MV-4-11 (cell line): ENCODE data around the gene ANKRD40CL.
"Not testable (repeated sequence)": the region's sequence is repeated elsewhere in the genome, so short reads cannot be mapped to it uniquely, and the experiment has no call there.

Experiments used
- DNase-seq: peaks from one replicate; lab custom pipeline; 2025; lab: John Stamatoyannopoulos, UW

The ANKRD40CL gene

DNA sequence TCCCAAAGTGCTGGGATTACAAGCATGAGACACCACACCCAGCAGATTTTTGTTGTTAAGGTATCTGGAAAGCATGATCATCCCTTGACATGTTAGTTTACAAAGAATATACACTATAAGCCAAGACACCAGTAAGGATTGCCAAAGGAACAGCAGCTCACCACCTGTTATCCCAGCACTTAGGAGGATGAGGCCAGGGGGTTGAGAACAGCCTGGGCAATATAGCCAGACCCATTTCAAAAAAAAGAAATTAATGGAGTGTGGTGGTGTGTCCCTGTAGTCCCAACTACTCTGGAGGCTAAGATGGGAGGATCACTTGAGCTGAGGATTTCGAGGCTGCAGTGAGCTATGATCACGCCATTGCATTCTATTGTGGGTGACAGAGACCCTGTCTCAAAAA lies 5.1 kb downstream of the ANKRD40CL start:
- no peak for DNase-seq

DNA sequence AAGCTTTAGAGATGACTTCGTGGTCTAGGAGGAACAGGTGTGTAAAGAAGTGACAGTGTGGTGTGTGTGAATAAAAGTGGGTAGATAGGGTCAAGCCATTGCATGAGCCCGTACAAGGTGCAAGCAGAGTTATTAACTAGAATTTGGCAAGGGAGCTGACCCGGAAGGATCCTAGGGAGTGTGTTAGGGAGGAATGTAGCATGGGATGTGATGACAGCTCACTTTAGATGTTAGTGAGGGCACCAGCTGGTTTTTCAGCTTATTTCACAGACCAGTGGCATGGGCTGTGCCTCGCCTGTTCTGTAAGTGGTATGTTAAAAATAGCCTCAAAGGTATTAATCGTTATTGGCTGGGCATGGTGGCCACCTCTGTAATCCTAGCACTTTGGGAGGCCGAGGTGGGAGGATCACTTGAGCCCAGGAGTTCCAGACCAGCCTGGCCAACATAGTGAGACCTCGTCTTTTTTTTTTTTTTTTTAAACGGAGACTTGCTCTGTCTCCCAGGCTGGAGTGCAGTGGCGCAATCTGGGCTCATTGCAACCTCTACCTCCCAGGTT lies 8.3 kb downstream of the ANKRD40CL start:
- no peak for DNase-seq

DNA sequence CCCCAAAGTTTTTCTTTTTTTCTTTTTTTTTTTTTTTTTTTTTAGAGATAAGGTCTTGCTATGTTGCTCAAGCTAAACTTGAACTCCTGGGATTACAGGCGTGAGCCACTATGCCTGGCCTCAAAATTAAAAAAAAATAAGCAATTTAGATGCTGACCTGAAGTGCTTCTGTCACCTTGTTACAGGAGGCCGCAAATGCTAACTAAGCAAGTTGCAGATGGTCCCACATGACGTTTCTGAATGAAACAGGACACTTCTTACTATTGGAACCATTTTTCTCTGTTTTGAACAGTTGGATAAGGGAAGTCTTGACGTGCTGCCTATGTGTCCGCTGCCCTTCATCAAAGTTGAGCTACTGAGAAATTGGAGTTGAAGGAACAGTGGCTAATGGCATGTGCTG lies 8.8 kb downstream of the ANKRD40CL start:
- no peak for DNase-seq

DNA sequence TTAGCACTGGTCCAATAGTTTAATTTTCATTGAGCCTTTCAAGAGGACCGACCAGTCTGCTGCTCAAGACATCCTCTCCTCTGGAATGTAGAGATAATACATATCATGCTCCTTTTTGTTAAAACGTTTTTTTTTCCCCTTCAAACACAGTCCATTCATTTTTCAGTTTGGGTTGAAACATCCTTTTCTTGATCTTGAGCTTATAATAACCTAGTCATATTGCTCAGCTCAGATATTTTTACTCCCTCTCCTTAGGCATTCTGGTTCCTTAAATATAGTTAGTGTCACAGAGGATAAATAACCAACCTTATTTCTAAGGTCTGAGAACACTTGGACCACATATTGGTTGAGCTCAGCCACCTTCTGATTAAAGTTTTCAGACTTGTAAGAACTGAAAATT lies 12.8 kb downstream of the ANKRD40CL start:
- no peak for DNase-seq

DNA sequence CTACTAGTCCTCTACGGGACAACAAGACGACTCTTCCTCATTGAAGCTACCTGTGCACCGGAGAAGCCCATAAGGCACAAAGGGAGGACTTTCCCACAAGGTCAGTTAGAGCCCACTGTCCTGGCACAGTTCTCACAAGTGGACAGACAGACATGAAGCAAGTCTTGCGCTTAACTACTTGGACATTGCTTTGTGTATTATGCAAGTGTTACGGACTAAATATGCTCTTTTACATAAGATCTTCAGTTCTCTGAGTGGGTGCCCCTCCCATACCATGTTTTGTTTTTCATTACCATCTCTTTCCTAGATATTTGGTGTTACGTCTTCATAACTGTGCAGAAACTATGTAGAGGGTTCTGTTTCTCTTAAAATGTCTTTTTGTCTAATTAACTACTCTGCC lies 18.1 kb downstream of the ANKRD40CL start:
- no peak for DNase-seq

DNA sequence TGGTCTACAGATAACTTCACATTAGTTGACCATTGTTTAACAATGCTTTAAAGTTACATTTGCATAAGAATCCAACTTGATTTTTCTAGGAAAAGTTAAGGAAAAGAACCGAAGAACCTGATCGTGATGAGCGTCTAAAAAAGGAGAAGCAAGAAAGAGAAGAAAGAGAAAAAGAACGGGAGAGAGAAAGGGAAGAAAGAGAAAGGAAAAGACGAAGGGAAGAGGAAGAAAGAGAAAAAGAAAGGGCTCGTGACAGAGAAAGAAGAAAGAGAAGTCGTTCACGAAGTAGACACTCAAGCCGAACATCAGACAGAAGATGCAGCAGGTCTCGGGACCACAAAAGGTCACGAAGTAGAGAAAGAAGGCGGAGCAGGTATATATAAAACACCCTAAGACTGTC lies 21.7 kb downstream of the ANKRD40CL start:
- DNase-seq: no peak

DNA sequence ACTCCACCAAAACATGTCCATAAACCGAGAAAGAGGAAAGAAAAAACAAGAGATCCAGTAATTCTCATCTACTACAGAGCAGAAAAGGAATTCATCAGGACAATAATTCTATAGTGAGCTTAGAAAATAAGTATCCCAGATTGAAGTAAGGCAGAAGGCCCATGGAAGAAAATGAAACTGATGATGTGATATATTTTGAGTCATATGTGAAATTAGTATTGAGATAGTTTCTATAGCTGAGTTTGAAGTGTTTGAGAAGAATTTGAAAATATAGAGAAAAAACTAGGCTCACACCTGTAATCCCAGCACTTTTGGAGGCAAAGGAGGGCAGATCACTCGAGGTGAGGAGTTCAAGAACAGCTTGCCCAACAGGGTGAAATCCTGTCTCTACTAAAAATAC lies 28.2 kb downstream of the ANKRD40CL start:
- DNase-seq: no peak

DNA sequence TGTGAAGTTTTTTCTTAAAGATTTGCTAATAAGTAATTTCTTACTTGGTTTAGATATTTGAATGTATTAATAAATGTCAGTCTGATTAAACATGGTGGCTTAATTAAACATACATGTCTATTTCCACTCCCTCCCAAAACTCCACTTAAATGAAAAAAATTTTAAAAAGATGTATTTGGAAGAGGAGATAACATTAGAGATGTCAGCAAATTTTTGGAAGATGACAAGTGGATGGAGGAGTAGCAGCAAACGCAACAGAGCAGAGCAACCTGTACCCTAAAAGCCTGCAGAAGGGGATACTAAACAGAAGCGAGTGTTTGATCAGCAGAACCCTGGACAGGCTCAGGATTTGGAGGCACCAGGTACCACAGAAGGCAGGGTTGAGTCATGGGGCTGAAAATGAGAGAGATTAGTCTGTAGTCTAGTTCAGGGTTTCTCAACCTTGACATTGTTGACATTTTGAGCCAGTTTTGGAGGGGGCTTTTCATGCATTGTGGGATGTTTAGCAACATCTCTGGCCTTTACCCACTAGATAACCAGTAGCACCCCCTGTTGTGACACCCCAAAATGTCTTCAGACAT lies 30.1 kb downstream of the ANKRD40CL start:
- no peak for DNase-seq

DNA sequence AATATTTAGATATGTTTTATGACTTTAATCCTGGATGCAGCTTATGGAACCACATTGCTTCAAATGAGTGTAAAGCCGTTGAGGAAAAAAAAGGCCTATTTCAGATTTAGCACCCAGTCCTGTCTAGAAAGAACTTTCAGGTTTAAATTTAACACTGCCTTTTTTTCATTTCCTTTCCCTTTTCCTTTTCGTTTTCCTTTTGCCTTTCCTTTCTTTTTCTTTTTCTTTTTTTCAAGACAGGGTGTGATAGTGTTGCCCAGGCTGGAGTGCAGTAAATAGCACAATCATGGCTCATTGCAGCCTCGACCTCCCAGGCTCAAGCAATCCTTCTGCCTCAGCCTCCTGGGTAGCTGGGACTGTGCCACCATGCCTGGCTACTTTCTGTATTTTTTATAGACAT lies 32.0 kb downstream of the ANKRD40CL start:
- no peak for DNase-seq

DNA sequence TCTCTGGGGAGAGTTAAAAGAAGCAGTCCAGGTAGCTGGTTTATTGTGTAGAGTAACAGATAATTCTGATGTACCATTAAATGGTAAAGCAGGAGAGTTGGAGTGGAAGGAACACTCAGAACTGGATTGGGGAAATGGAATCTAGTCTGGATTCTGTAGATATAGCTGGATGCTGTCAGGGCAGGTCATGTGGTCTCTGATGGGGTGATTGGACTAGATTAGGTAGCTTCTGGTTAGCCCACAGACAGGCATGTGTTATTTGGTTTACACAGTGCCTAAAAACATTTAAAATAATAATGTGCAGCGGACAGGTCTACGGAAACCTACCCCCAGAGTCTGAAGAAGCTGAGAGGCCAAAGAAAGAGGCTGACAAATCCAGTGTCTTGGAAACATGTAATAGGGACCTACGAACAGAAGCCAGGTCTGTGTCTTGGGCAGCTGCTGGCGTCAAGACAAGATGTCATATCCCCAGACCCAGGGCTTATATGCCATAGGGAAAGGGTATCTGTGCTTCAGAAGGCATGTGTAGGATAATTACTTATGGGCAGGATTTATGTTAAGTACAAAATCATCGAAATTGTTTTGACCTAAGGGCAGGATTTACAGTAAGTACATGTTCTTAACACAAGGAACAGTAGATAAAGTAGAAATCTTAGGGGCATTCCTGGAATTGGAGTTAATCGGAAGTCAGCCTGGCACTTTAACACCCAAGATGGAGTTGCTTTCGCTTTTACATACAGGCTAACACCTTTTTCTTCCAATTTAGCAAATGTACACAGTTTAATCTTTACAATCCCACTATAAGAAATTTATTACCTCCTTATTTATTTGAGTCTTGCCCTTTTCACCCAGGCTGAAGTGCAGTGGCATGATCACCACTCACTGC lies 35.5 kb downstream of the ANKRD40CL start:
- no peak for DNase-seq

DNA sequence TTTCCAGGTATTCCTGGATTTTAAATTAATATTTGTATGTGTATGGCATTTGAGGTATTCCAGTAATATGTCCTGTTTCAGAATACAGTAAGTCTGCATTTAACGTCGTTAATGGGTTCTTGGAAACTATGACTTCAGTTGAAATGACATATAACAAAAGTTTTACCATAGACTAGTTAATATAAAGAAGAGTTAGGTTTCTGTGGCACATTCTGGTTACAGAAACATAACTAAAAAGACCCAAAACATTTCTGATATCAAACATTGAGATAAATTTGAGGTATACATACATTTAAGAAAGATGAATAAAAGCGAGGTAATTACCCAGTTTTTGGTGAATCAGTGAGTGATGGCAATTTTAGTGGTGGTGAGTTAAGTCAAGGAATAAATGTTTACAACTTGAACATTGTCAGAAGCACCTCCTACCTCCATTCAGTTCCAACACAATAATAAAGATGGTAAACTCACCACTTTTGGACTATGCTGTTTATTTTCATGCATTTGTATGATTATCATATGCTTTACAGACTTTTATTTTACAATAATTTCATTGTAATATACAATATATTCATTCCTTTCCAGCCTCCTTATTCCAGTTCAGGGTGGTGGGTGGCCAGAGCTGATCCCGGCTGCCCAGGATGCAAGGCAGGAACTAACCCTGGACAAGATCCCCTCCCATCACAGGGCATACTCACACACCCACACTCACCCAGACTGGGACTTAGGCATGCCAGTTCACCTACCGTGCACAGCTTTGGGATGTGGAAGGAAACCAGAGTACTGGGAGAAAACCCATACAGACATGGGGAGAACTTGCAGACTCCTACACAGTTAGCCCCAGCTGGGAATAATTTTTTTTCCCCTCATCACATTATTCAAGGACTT lies 38.2 kb downstream of the ANKRD40CL start:
- no peak for DNase-seq

DNA sequence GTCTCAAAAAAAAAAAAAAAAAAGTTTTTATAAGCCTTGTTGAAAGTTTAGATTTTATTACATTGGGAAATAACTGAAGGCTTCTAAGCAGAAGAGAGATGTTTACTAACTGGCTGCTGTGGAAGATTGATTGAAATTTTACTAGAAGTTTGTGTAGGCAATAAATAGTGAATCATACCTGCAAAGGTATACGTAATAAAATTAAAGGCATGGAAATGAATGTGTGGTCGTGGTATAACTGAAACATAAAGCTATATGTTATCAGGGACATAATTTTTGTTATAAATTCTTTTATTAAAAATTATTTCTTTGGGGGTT lies 39.2 kb downstream of the ANKRD40CL start:
- DNase-seq: no peak

DNA sequence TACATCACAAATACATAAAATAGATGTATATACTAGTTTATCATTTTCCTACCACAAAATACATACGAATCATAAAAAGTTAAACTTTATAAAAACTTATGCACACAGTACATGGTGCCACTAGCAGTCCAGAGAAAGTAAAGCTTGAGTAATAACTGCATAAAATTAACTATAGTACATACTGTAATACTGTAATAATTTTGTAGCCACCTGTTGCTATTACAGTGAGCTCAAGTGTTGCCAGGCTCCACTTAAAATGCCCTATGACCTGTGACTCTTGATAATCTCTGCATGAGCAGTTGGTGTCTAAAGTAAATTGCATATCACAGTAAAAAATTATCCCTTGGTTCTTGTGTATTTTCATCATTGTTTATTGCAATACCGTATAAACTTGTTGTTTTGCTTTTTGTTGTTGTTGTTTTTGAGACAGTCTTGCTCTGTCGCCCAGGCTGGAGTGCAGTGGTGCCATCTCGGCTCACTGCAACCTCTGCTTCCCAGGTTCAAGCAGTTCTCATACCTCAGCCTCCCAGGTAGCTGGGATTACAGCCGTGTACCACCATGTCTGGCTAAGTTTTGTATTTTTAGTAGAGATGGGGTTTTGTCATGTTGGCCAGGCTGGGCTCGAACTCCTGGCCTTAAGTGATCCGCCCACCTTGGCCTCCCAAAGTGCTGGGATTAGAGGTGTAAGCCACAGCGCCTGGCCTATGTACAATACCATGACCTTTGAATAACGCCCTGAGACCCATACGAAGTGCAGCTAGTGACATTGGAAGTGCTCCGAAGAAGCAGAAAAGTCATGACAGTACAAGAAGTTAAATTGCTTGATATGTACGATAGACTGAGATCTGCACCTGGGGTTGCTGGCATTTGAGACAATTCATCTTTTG lies 41.3 kb downstream of the ANKRD40CL start:
- DNase-seq: no peak

DNA sequence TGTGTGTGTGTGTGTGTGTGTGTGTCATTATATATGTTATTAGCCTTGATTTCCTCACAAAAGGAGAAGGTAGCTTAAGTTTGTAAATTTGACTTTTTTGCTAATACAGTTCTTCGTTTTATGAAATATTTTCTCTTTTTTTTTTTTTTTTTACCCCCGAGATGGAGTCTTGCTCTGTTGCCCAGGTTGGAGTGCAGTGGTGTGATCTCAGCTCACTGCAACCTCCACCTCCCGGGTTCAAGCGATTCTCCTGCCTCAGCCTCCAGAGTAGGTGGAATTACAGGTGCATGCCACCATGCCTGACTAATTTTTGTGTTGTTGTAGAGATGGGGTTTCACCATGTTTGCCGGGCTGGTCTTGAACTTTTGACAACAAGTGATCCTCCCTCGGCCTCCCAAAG lies 42.7 kb downstream of the ANKRD40CL start:
- not testable (repeated sequence) for DNase-seq

DNA sequence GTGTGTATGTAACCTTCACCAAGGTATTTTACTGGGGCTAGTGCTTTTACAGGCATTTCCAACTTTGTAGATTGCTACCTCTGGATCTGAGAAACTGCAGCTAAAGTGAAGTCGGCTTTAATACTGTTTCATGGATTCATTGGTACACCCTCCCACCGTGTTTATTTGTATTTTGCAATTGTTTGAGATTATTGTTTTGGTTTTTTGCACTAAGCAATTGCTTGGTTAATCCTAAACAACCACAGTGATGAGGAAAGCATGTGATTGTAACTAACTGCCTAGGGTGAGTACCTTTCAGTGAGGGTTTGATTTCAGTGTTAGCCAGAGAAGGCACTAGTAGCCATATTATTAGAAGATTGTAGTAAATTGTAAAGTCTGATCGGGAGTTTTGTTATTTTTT lies 44.6 kb downstream of the ANKRD40CL start:
- no peak for DNase-seq

DNA sequence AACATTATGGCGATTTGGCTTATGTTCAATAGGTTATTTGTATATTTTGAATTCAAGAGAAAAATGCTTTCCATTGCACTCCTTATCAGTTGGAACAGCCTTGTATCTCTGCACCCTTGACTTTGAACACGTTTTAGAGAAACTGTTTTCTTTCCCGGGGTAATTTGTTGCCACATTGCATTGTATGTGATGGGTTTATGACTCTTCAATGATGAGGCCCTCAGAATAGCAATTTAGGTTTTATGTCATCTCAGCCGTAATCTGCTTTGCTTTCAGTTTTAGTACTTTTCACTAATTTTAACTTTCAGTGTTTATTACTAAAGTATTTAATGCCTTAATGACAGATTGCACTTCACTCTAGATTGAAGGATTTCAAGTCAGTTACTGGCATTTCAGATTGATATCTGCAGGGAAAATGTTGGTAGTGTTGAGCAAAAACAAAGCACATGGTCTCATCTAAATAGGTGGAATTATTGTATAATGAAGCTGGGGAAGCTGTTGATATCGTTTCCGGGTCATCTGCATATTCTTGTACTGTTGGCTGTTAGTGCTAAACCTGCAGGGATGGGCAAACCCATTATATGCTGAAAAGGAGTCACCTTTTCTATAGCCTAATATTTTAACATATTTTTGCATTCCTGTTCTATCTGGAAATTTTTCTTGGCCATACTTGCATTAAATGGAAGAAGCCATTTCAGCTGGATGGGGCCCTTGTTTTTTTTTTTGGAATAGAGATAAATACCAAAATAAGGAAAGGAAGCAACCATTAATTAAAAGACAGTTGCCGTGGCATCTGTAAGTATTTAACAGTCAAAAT lies 45.9 kb downstream of the ANKRD40CL start:
- DNase-seq: no peak

DNA sequence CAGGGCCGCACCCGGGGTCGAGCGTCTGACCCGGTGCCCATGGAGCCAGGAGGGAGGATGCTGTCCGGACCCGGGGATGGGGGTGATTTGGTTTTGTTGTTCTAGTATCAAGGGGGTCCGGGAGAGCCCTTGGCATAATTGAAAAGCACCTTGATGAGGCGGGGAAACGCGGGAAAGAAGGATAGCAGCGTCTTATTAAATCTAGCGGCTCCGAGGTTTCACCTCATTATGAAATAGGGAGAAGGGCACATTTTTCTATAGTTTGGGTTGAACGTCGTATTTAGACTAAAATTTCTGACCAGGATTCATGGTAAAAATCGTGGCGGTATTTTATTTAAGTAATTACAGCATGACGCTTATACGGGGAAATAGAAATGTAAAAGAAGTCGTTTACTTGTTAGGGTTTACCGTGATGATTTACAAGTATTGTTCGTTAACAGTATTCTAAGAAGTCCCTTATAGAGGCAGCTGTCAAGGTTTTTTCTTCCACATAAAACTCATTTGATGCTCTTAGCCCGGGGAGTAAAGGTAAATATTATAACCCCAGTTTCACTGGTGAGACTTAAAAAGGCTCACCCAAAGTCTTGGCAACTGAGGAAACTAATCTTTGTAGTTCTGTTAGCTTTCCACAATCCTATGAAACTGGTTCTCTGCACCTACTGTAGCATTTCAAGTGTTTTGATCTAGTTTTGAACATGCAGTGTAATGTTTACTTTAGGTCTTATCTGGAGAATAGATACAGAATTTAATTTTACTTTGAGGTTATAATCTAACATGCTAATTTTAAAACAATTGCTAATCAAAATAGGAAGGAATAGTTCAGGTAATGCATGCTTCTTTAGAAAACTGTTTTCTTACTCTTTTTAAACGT lies 47.2 kb downstream of the ANKRD40CL start:
- DNase-seq: peak; percentile 23

DNA sequence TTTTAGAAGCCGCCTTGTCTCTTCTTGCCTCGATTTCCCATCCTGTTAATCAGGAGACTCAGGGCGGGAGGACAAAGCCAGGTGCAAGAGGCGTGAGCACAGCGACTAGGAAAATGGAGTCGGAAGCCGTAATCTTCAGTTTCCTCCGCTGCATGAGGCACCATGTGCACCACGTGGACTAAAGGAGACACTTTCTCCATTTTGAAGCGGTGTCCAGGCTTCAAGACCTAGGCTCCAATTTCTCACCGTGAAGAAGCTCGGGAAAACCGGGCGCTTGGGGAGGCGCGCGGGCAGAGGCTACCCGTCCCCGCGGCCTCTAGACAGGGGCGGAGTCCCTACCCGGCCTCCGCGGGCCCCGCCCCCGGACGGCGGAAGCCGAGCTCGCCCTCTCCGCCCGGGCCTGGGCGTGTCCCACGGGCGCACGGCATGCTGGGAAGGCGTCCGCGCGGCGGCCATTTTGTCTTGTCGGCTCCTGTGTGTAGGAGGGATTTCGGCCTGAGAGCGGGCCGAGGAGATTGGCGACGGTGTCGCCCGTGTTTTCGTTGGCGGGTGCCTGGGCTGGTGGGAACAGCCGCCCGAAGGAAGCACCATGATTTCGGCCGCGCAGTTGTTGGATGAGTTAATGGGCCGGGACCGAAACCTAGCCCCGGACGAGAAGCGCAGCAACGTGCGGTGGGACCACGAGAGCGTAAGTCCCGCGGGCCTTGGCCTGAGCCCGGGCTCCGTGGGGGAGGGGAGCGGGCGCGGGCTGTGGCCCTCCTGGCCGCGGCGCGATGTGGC lies 48.0 kb downstream of the ANKRD40CL start, which contains the start of gene LUC7L3:
TSS of gene LUC7L3 (plus strand) at position 460 of the 780 bp plus-strand sequence. CDS start at position 590, 130 bp downstream.
- DNase-seq: peak; percentile 82

DNA sequence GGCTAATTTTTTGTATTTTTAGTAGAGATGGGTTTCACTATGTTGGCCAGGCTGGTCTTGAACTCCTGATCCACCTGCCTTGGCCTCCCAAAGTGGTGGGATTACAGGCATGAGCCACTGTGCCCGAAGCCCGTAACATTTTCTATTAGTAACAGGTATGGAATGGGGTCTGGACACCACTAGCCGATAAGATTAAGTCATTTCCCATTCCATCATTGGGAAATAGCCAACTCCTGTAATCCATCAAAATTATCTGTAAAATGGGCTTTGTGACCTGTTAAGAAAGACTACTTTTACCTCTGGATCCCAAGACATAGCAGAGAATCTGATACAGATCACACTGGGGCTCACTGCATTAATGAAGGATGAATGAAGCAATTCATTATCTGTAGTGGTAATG lies 51.8 kb downstream of the ANKRD40CL start:
- DNase-seq: no peak
